AML-193 (cell line): Measurements from ENCODE around the gene FAM241A.
"Not testable (repeated sequence)": the region's sequence is repeated elsewhere in the genome, so short reads cannot be mapped to it uniquely, and the experiment has no call there.

Source experiments
- DNase-seq, 2 experiments: peaks; one replicate each; lab custom pipeline; 2025; lab: John Stamatoyannopoulos, UW

Gene FAM241A

DNA sequence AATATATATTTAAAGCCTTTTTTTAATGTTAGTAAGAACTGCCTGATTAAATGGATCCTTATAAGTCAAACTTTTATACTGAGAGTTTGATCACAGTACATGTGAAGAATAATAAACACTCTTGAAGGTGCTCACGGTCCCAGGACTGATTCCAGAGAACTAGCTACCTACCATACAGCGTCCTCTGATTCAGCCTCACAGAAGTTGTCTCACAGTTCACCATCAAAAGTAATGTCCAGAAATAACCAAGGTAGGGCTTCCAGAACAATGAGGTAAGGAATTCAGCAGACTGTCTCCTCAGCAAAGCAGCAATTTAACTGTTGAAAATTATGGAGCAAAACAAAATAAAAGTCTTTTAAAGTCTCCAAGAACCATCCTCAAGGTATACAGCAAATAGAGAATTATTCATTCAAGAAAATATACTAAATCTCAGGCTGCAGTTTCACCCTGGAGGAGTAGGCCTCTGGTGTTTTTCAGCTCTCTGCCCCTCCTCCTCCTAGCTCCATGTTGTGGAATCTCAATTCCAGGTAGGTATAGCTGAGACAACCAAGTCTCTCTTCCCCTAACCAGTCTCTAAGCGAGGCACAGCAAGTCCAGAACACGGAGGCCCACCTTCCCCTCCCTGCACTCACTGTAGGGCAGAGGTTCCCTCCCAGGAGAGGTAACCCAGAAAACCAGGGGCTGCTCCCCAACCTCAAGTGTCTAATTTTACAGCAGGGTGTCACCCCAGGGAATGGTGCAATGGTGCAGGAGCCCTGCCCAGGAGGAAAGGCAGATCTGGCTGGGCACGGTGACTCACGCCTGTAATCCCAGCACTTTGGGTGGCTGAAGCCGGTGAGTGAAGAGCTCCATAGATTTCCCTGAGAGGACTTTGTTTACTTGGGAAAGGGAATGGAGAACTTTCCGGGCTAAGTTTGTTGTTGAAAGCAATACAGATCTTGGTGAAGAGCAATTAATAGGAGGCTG is 28.6 kb downstream of the FAM241A start:
- no peak for DNase-seq

DNA sequence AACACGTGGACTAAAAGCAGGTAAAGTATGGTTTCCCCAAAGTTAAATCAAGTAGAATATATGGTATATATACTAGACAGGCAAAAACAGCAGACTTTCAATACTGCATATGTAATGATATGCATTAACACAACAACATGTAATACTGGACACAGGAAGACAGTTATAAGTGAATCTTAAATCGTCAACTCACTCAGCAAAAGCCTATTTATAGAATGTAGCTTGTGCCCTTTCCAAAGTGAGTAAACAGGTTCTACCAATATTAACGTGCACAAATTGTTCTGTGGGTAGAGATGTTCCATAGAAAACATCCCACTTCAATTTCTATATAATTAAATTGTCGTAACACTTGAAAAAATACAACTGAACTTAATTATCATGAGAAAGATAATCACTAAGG is 30.6 kb downstream of the FAM241A start:
- no peak for DNase-seq

GRCh38 chr4:112176596-112176995 is 31.3 kb downstream of the FAM241A start:
- DNase-seq, result no peak

- not testable (repeated sequence) for DNase-seq
Measured at GRCh38 chr4:112178741-112179140, 33.5 kb downstream of the FAM241A start.

GRCh38 chr4:112181358-112182000 is 36.2 kb downstream of the FAM241A start:
- no peak for DNase-seq

DNA sequence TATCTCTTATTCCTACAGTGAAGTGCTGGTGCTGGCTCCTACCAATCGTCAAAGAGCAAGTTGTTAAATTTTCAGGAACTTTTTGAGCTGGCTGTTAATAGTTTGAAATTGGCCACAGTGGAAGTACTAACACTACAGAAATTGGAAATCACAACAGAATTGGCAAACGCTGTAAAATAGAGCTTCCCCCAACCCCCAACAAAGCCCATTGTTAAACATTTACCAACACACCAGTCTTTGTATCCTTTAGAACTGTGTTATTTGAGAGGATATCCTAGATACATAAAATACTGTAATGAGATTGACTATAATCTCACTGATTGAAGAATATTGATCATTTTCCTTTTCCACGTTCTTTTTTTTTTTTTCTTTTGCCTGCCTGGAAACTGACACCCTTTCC is 37.4 kb downstream of the FAM241A start:
- no peak for DNase-seq

GRCh38 chr4:112183252-112183651 is 38.0 kb downstream of the FAM241A start:
- DNase-seq, result no peak

- DNase-seq, result no peak
Measured at GRCh38 chr4:112184438-112184837, 39.2 kb downstream of the FAM241A start.

DNA sequence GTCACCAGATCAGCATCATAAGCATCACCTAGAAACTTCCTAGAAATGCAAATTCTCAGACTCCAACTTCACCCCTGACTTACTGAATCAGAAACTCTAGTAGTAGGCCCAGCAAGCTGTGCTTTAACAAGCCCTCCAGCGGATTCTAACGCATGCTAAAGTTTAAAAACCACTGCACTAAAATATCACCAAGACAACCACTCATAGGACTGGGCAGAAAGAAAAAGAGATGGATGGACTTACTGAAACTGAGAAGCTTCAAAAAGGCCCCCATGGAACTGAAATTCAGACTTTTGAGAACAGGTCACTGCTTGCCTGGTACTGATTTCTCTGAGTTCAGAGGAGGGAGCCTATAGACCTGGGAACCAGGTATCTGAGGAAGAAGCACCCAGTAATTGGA is 40.1 kb downstream of the FAM241A start:
- DNase-seq, result no peak

- peak; percentile 89 to 93 for DNase-seq
Measured at GRCh38 chr4:112185740-112186670, 40.8 kb downstream of the FAM241A start.

DNA sequence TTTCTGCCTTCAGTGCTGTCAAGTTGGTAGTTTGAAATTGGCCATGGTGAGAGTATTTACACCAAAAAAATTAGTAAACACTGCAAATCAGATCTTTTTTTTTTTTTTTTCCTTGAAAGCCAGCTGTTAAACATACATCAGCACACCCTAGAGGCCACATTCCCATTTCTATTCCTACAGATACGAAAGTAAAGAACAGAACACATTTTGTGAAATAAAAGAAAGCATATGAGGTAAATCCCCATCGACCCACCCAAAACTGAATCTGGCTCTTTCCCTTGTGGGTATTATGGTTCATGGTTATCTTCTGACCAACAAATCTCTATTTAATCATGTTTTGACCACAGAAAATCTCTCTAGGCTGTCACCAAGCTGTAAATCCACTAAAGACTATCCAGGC is 44.5 kb downstream of the FAM241A start:
- no peak for DNase-seq

DNA sequence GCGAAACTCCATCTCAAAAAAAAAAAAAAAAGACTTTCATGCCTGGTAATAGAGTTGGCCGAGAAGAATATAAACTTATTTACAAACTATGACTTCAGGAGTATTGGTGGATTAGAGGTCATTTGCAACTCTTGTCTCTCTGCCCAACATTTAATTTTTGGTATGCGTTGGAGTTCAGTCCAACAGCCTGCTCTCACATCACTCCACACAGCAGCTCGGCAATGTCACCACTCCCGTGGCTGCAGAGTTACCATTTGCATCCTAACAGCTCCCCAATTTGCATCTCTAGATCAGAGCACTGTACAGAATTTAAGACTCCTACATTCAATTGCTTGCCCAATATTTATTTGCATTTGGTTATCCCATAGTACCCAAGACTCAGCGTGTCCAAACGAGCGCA is 45.4 kb downstream of the FAM241A start:
- DNase-seq, result no peak

- no peak for DNase-seq
Measured at GRCh38 chr4:112196461-112196860, 51.2 kb downstream of the FAM241A start.

- no peak for DNase-seq
Measured at GRCh38 chr4:112199041-112199440, 53.8 kb downstream of the FAM241A start.

- DNase-seq, result no peak
Measured at GRCh38 chr4:112201915-112202505, 56.8 kb downstream of the FAM241A start.

GRCh38 chr4:112203593-112203992 is 58.3 kb downstream of the FAM241A start:
- DNase-seq, result no peak

DNA sequence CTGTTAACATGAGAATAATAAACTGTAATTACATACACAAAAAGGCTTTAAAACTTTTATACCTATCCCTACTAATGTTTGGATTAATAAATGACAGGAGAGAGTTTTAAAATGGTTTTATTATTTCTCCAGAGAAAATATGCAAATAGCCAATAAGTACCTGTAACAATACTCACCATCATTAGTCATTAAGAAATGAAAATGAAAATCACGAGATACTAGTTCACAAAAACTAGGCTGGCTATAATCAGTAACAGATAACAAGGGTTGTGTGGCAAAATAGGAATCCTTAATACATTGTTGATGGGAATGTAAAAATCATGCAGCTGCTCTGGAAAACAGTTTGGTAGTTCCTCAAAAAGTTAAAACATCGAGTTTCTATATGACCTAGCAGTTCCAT is 61.2 kb downstream of the FAM241A start:
- DNase-seq, result no peak

DNA sequence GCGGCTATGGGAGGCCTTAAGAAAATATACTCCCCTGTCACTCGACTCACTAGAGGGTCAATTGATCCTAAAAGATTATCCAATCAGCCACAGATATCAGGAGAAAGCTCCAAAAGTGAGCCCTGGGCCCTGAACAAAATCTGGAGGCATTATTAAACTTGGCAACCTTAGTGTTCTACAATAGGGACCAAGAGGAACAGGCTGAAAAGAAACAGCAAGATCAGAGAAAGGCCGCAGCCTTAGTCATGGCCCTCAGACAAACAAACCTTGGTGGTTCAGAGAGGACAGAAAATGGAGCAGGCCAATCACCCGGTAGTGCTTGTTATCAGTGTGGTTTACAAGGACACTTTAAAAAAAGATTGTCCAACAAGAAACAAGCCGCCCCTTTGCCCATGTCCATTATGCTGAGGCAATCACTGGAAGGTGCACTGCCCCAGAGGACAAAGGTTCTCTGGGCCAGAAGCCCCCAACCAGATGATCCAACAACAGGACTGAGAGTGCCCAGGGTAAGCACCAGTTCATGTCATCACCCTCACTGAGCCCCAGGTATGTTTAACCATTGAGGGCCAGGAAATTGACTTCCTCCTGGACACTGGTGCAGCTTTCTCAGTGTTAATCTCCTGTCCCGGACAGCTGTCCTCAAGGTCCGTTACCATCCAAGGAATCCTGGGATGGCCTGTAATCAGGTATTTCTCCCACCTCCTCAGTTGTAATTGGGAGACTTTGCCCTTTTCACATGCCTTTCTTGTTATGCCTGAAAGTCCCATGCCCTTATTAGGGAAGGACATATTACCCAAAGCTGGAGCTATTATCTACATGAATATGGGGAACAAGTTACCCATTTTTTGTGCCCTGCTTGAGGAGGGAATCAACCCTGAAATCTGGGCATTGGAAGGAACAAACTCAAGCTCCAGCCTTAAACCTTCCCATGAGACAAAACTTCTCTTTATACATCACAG is 63.2 kb downstream of the FAM241A start:
- not testable (repeated sequence) for DNase-seq

DNA sequence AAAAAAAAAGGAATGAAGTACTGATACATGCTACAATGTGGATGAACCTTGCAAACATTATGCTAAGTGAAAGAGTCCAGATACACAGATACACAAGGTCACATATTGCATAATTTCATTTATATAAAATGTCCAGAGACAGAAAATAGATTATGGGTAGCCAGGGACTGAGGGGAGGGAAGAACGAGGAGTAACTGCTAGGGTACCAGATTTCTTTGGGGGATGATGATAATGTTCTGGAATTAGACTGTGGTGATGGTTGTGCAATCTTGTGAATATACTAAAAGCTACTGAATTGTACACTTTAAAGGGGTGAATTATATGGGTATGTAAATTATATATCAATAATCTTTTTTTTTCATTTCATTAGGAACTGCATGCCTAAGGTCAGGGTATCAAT is 65.5 kb downstream of the FAM241A start:
- no peak for DNase-seq

DNA sequence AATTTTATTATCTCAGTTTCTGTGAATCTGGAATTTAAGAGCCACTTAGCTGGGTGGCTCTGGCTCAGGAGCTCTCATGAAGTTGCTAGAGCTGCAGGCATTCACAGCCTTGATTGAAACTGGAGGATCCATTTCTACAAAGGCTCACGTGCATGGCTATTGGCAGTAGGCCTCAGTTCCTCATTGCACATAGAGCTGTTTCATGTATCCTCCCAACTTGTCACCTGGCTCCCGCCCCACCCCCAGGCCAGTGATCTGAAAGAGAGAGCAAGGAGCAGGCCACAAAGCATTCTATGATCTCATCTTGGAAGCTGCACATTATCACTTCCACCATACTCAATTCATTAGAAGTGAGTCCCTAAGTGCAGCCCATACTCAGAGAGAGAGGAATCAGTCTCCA is 67.8 kb downstream of the FAM241A start:
- no peak for DNase-seq

DNA sequence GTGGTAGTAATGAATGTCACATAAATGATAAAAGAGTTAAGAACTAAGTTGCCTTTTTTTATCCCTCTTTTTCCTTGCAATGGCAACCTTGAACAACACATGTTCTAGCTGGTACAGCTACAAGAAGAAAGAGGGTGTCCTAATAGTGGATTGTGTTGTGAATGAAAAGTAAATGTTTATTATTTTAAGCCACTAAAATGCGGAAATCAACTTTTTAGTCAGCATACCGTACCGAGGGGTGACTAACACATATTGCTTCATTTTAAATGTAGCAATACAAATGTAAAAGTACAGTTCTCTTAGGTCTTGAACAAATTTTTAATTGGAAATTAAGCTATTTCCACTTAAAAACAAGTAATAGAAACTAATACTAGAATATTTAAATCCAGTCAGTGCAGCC is 68.6 kb downstream of the FAM241A start:
- peak; percentile 73 to 75 for DNase-seq
